ENCODE measurements around the gene IRAK3.
"Not testable (repeated sequence)": the region's sequence is repeated elsewhere in the genome, so short reads cannot be mapped to it uniquely, and the experiment has no call there.

IRAK3 gene

DNA sequence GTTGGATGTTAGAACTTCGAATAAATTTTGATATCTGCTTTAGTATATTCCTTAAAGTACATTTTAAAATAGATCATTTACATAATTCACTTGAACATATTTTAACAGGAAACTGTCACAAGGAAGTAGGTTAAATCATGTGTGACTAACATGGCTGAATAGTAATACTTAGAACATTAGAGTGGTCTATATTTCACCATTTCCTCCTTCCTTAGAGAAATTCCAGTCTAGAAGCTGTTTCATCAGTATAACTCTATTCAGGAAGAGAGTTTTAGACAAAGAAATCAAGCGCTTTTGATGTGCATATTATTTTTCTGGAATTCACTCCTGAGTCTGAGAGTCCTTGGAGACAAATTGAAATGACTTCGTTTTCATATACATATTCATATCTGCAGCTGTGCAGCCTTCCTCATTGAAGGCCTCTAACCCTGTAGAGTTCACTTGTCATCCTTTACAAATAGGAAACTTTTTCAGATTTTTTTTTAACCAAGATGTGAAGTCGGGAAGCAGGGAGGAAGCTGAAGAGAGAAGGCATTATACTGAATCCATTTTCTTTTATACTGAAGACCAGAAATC is 28.4 kb downstream of the IRAK3 start:
- no peak for DNase-seq (ENCODE audit: low read depth)

- no peak for DNase-seq (ENCODE audit: low read depth)
Measured at GRCh38 chr12:66228462-66228861, 39.4 kb downstream of the IRAK3 start.

GRCh38 chr12:66232263-66232662 is 43.2 kb downstream of the IRAK3 start:
- no peak for DNase-seq (ENCODE audit: low read depth)

- DNase-seq (ENCODE audit: low read depth) = not testable (repeated sequence)
Measured at GRCh38 chr12:66234037-66234693, 45.2 kb downstream of the IRAK3 start.

- peak; percentile 4 for DNase-seq (ENCODE audit: low read depth)
Measured at GRCh38 chr12:66234773-66235625, 46.0 kb downstream of the IRAK3 start.

DNA sequence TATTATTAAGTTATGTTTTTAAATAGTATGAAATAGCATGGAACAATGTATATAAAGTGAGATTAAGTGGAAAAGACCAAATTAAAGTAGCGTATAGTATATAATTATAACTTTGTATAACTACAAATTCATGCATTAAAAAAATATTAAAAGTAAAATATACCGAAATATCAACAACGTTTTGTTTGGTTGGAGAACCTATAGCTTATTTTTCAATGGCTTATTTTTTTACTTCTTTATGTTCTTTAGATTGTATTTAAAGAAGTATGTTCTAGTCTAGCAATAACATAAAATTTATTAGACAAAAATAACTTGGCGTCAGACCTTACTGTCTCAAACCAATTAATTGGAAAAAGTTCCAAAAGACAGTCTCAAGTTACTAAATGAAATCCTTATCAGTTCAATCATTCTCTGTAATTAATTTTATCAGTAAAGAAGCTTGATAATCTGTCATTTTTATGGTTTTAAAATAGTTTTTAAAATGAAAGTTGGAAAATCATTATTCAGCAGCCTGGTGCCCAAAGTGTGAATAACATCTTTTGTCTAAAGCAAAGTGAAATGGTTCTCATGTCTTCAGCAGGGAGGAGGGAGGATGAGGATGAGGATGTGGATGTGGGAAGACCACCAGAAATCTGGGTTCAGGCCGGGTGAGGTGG is 46.7 kb downstream of the IRAK3 start:
- DNase-seq (ENCODE audit: low read depth) = no peak

DNA sequence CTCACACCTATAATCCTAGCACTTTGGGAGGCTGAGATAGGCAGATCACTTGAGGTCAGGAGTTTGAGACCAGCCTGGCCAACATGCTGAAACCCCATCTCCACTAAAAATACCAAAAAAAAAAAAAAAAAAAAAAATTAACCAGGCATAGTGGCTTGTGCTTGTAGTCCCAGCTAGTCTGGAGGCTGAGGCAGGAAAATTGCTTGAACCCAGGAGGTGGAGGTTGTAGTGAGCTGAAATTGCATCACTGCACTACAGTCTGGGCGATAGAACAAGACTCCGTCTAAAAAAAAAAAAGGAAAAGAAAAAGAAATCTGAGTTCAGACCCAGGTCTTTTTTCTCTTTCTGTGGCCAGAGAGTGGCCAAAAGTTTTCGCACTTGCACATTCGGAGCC is 47.3 kb downstream of the IRAK3 start:
- DNase-seq (ENCODE audit: low read depth) = not testable (repeated sequence)

- DNase-seq (ENCODE audit: low read depth) = no peak
Measured at GRCh38 chr12:66236969-66237368, 48.0 kb downstream of the IRAK3 start.

- no peak for DNase-seq (ENCODE audit: low read depth)
Measured at GRCh38 chr12:66237505-66238175, 48.6 kb downstream of the IRAK3 start.

- no peak for DNase-seq (ENCODE audit: low read depth)
Measured at GRCh38 chr12:66239295-66239694, 50.3 kb downstream of the IRAK3 start.

DNA sequence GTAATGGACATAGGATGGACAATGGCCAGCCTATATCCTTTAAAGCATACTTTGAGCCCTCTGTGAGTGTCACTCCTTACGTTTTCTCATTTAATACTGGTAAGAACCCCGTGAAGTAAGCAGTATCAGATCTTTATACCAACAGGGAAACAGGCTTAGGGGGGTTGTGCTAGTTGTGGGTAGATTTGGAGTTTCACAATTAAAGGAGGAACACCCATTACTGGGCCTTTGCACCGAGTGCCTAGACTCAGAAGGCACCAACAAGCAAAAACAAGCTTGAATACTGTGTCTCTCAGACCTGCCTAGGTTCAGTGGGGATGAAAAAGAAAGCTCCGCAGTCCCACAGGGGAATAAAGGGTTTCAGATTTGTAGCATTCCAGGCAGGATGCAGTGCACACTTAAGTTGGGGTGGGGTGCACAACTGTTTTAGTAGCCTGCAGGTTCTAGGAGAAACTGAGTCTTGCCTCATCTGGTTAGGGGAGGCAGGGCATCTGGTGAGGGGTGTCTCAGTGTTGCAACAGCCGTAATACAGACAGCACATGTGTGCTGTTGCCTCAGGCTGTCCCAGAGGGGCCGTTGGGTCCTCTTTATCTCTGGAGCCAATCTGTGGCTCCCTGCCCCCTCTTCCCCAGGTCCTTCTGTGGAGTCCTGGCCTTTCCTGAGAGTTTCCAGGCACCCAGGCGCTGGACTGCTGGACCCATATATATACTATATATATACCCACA is 51.2 kb downstream of the IRAK3 start:
- no peak for DNase-seq (ENCODE audit: low read depth)

DNA sequence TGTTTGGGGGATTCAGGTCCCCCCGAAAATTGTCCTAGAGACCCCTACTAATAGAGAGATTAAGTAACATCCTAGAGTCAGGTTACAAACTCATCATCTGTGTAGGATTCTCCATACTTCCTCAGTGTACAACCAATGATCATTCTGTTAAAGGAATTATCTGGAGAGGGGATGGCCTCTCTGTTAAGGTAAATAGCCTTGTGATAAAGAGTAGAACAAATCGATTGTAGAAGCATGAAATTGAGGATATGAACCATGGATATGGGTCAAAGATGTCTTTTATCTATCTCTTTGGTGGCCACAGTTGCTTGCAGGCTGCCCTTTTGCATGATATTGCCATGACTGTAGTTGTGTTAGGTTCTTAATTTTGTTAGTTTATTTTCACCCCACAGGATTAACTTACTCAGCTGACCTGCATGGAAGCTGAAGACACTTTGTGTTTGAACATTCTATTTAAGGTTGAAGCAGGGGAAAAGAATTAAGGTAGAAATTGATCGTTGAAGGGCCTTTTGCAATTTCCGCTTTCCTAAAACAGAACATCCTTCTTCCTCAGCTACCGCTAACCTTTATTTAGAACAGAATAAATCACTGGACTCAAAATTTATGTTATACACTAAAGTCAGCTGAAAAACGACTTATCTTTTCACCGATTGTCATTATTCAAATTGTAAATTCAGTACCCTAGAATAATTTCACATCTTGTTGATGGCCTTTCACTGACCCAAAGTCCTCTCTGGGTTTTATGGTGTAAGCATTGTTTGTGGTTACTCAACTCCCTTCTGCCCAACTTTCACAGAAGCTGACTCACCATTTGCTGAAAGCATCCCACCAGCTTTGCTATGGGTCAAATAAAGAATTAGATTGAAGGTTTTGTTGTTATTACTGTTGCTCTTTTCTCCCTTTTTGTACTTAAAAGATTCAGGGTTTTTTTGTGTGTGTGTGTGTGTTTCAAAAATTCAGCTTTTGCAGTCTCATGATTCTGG is 52.3 kb downstream of the IRAK3 start:
- DNase-seq (ENCODE audit: low read depth) = no peak

GRCh38 chr12:66242311-66242710 is 53.3 kb downstream of the IRAK3 start:
- DNase-seq (ENCODE audit: low read depth) = no peak

- DNase-seq (ENCODE audit: low read depth) = no peak
Measured at GRCh38 chr12:66243911-66244310, 54.9 kb downstream of the IRAK3 start.

DNA sequence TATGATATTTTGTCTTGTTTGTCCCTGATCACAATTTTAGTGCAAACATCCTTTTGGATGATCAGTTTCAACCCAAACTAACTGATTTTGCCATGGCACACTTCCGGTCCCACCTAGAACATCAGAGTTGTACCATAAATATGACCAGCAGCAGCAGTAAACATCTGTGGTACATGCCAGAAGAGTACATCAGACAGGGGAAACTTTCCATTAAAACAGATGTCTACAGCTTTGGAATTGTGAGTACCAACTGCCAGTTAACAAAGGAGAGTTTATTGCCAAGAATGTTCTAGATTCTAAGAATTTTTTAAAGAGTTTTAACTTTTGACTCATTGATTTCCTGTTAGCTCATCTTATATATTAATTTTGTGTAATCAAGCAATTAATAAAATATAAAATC is 55.4 kb downstream of the IRAK3 start:
- no peak for DNase-seq (ENCODE audit: low read depth)

GRCh38 chr12:66247741-66248140 is 58.7 kb downstream of the IRAK3 start:
- no peak for DNase-seq (ENCODE audit: low read depth)

- DNase-seq (ENCODE audit: low read depth) = no peak
Measured at GRCh38 chr12:66251049-66251448, 62.0 kb downstream of the IRAK3 start.

DNA sequence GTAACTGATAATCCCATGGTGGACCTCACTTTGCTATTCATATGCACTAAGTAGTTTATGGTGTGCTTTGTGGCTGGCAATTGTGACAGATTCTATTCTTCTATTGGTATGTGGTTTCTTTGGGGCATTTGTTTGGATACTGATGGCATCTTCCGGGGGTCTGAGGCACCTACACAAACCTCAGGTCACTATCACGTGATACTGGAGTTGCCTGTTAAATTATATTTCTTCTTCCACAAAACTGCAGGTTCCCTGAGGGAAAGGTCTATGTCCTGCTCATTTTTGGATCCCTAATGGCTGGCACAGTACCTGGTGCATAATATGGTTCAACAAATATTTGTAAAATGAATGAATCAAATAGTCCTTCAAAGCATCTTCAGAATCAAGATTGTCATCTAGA is 63.8 kb downstream of the IRAK3 start:
- no peak for DNase-seq (ENCODE audit: low read depth)

DNA sequence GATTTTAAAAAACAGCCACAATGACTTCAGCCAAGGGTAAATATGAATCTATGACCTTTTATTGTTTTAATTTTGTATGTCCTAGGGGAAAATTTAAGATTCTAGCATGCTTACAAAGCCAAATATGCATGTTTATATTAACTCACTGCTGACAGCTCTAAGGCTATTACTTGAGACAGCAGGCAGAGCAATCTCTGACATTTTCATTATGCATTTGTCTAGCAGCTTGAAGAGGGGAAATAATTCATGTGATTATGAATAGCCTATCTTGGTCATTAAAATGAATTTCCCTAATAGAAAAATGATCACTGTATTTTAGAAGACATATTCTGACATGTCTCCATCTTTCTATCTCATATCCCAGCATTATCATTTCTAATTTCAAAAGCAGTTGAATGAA is 66.7 kb downstream of the IRAK3 start:
- no peak for DNase-seq (ENCODE audit: low read depth)

DNA sequence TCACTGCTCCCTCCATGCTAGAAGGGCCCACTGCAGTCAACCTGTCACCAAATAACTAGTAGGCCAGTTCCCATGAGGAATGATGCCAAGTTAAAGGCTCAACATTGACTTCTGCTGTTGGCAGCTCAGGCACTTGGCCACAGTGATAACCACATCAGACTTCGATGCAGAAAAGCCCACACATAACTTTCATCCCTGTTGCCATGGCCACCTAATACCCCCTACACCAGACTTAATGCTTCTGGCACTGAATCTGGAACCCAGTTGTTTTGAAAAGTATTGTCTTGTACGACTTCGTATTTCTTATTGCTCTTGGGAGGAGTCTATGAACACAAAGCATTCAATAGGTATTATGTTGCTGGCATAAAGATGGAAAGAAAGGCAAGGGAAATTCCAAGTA is 69.0 kb downstream of the IRAK3 start:
- DNase-seq (ENCODE audit: low read depth) = no peak

Measured in activated T-cell treated with anti-CD3 and anti-CD28 coated beads for 1 hour (primary cell).